ENCODE measurements around the gene MBNL3. TPM values are rescaled to one million over a fixed set of nuclear protein-coding genes. Genes with fewer than 3 reads are reported as not detected.

The MBNL3 gene
- total and polyA plus RNA-seq, 2 donors (not counting 3 experiments of a cell fraction or from before 2014, with no cell fraction given): 1.8 to 5.6 TPM

DNA sequence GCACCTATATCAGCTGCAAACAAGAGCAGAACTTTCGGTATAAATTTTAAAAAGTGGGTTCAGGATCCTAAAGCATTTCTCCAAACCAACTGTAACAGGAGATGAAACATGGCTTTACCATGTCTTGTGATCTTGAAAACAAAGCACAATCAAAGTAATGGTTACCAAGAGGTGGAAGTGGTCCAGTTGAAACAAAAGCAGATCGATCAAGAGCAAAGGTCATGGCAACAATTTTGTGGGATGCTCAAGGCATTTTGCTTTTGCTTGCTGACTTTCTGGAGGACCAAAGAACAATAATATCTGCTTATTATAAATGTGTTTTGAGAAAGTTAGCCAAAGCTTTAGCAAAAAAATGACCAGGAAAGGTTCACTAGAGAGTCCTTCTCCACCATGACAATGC is 152.7 kb downstream of the MBNL3 start:
- no peaks in the 10 kb centered on the region for H3K9me3 ChIP-seq (replicated peaks; ENCODE audit: control insufficient read depth, insufficient read depth, low read length)
- FAIRE-seq (peak; percentile 24), DNase-seq (ENCODE audit: low read depth, low spot score) (no peak)
- ChIA-PET POLR2A (no interaction called here), CTCF (no interaction called here)
- no peaks in the 10 kb centered on the region for H3K4me1 ChIP-seq (ENCODE audit: control insufficient read depth, extremely low read depth, insufficient read depth, low read length)
- no peak overlapping the region for H3K27ac ChIP-seq (ENCODE audit: insufficient read depth, low read depth, low read length)
- TF ChIP-seq EZH2 (IDR thresholded peaks at IDR 0.05; ENCODE audit: borderline replicate concordance, low read depth, low read length, severe bottlenecking) (no peak), GATA2 (IDR thresholded peaks at IDR 0.05; ENCODE audit: insufficient read depth, insufficient read length, low read depth, low read length) (no peak), MYC (IDR thresholded peaks at IDR 0.05; ENCODE audit: low read depth, low read length) (no peak), FOS (IDR thresholded peaks at IDR 0.05; ENCODE audit: borderline replicate concordance, insufficient read depth, low read length) (no peak), POLR2AphosphoS5 (IDR thresholded peaks at IDR 0.05; ENCODE audit: insufficient read depth, low read depth, low read length) (no peak), JUN (IDR thresholded peaks at IDR 0.05; ENCODE audit: borderline replicate concordance, insufficient read depth, insufficient read length, low read depth) (no peak), POLR2A (IDR thresholded peaks at IDR 0.05; ENCODE audit: low read depth, low read length) (no peak)
- TF ChIP-seq, protein P1, sequence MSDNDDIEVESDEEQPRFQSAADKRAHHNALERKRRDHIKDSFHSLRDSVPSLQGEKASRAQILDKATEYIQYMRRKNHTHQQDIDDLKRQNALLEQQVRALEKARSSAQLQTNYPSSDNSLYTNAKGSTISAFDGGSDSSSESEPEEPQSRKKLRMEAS (IDR thresholded peaks at IDR 0.05; ENCODE audit: insufficient read depth, insufficient read length): no peak
- TF ChIP-seq, protein P2, sequence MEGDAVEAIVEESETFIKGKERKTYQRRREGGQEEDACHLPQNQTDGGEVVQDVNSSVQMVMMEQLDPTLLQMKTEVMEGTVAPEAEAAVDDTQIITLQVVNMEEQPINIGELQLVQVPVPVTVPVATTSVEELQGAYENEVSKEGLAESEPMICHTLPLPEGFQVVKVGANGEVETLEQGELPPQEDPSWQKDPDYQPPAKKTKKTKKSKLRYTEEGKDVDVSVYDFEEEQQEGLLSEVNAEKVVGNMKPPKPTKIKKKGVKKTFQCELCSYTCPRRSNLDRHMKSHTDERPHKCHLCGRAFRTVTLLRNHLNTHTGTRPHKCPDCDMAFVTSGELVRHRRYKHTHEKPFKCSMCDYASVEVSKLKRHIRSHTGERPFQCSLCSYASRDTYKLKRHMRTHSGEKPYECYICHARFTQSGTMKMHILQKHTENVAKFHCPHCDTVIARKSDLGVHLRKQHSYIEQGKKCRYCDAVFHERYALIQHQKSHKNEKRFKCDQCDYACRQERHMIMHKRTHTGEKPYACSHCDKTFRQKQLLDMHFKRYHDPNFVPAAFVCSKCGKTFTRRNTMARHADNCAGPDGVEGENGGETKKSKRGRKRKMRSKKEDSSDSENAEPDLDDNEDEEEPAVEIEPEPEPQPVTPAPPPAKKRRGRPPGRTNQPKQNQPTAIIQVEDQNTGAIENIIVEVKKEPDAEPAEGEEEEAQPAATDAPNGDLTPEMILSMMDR (IDR thresholded peaks at IDR 0.05; ENCODE audit: extremely low read depth in 1 of 2, insufficient read depth in 1 of 2, low read depth in 1 of 2, low read length in 2 of 2): no peak
- no peaks in the 10 kb centered on the region for H3K79me2 ChIP-seq (ENCODE audit: control insufficient read depth, insufficient read depth, low read length)
- H3K27me3 ChIP-seq (ENCODE audit: control insufficient read depth in 2 of 2, insufficient read depth in 2 of 2, low read length in 2 of 2): no peaks in the 10 kb centered on the region
- no peak overlapping the region for H2AFZ ChIP-seq (ENCODE audit: low read depth, low read length)
- dilution Hi-C loops (cut with MboI; ENCODE audit: extremely low pct_ligation_motif_present, low sequenced_read_pairs): no loop called here
- H3K4me2 ChIP-seq (ENCODE audit: insufficient read depth, low read length): no peak overlapping the region
- BruUV-seq (replicated peaks): no TSS peak
- no peak overlapping the region for H3K9ac ChIP-seq (replicated peaks; ENCODE audit: extremely low read depth, insufficient read depth, low read length)
- H3K36me3 ChIP-seq (ENCODE audit: control insufficient read depth in 2 of 2, extremely low read depth in 1 of 2, insufficient read depth in 2 of 2, low read length in 2 of 2): no peaks in the 10 kb centered on the region
- intact Hi-C loops (cut with micrococcal nuclease): no loop called here
- no peak overlapping the region for H3K4me3 ChIP-seq (replicated peaks in 1 of 3; ENCODE audit: insufficient read depth in 1 of 3, low read depth in 1 of 3, low read length in 3 of 3)
- H4K20me1 ChIP-seq (replicated peaks; ENCODE audit: control insufficient read depth, extremely low read depth, insufficient read depth, low read length): no peaks in the 10 kb centered on the region
- H3K9me1 ChIP-seq (replicated peaks; ENCODE audit: control insufficient read depth, extremely low read depth, insufficient read depth, low read length): no peaks in the 10 kb centered on the region
